Naive thymus-derived CD4-positive, alpha-beta T cell (primary cell): ENCODE results near the gene GARIN5B. TPM values are rescaled to one million over a fixed set of nuclear protein-coding genes. Genes with fewer than 3 reads are reported as not detected.

Source experiments
- ATAC-seq: fragments of 150-1000 bp; cut with Tn5 transposase; 2 replicates; pipeline ENCODE4 v1.10.0; 2021; ENCODE audit warnings: mild to moderate bottlenecking, moderate library complexity
- CTCF ChIA-PET: fragments of 350-600 bp; sonication (Branson Sonifier 250); formaldehyde crosslinking; loops from one replicate; lab custom pipeline; 2021; ENCODE audit warnings: antibody characterized with exemption; lab: Charles Lee
- POLR2A ChIA-PET: fragments of 350-600 bp; sonication (Branson Sonifier 250); formaldehyde crosslinking; loops from one replicate; lab custom pipeline; 2021; ENCODE audit warnings: antibody characterized with exemption, inconsistent platforms; lab: Charles Lee
- DNase-seq, 9 donors: peaks; one replicate each; pipeline versions ENCODE4 v3.0.0 to v3.0.0-alpha.2; 2020 to 2022; ENCODE audit warnings: mixed read lengths in 1 of 9
- H3K27ac ChIP-seq: one replicate; pipeline ENCODE4 v1.7.0; 2013; ENCODE audit warnings: mild to moderate bottlenecking, low read depth, low read length, moderate library complexity
- H3K27me3 ChIP-seq, 2 donors: one replicate each; pipeline ENCODE4 v1.7.0; 2013; ENCODE audit warnings: low read length in 2 of 2, mild to moderate bottlenecking in 2 of 2, moderate library complexity in 2 of 2; ENCODE audit not compliant: control insufficient read depth in 2 of 2, insufficient read depth in 2 of 2
- H3K36me3 ChIP-seq, 3 experiments: 1 replicate in 2 of 3; 2 replicates in 1 of 3; pipeline ENCODE4 v1.7.0; 2013; ENCODE audit warnings: low read length in 3 of 3, mild to moderate bottlenecking in 3 of 3, moderate library complexity in 1 of 3; ENCODE audit not compliant: insufficient read depth in 3 of 3, control insufficient read depth in 2 of 3
- H3K4me1 ChIP-seq, 2 donors: one replicate each; pipeline ENCODE4 v1.7.0; 2013; ENCODE audit warnings: low read length in 2 of 2, mild to moderate bottlenecking in 2 of 2, moderate library complexity in 1 of 2; ENCODE audit not compliant: control insufficient read depth in 2 of 2, insufficient read depth in 2 of 2
- H3K4me3 ChIP-seq: 2 replicates; pipeline ENCODE4 v1.7.0; 2013; ENCODE audit warnings: mild to moderate bottlenecking, low read length
- H3K9me3 ChIP-seq, 3 experiments: 1 replicate in 2 of 3; 2 replicates in 1 of 3; pipeline ENCODE4 v1.7.0; 2013; ENCODE audit warnings: low read length in 3 of 3; ENCODE audit not compliant: control insufficient read depth in 2 of 3
- H3K27ac Mint-ChIP-seq, 9 donors: one replicate each; pipeline ENCODE4 v1.8.0; 2020 to 2022; ENCODE audit warnings: mixed read lengths in 9 of 9, mild to moderate bottlenecking in 8 of 9, moderate library complexity in 5 of 9, inconsistent platforms in 2 of 9
- H3K27me3 Mint-ChIP-seq, 5 donors: one replicate each; pipeline ENCODE4 v1.8.0; 2021 to 2022; ENCODE audit warnings: mixed read lengths in 5 of 5, mild to moderate bottlenecking in 1 of 5
- H3K36me3 Mint-ChIP-seq, 5 donors: one replicate each; pipeline ENCODE4 v1.8.0; 2020 to 2022; ENCODE audit warnings: mixed read lengths in 5 of 5, mild to moderate bottlenecking in 3 of 5, inconsistent platforms in 1 of 5
- H3K4me1 Mint-ChIP-seq, 7 donors: one replicate each; pipeline ENCODE4 v1.8.0; 2020 to 2022; ENCODE audit warnings: mixed read lengths in 7 of 7, mild to moderate bottlenecking in 3 of 7, inconsistent platforms in 1 of 7
- H3K4me3 Mint-ChIP-seq, 10 donors: one replicate each; pipeline ENCODE4 v1.8.0; 2020 to 2022; ENCODE audit warnings: mild to moderate bottlenecking in 10 of 10, mixed read lengths in 10 of 10, moderate library complexity in 6 of 10, inconsistent platforms in 2 of 10
- H3K9me3 Mint-ChIP-seq, 11 donors: one replicate each; pipeline ENCODE4 v1.8.0; 2020 to 2022; ENCODE audit warnings: mixed read lengths in 11 of 11, mild to moderate bottlenecking in 4 of 11, inconsistent platforms in 1 of 11, moderate library complexity in 1 of 11
- intact Hi-C, 2 donors: fragments of 100-400 bp; cut with micrococcal nuclease; formaldehyde crosslinking; loops; one replicate each; pipeline ENCODE4 v1.15.1; 2023
- polyA plus RNA-seq, 2 donors: library from polyadenylated mRNA; unstranded; fragments of 300-500 nt; fragmentation: Illumina TruSeq; gene quantifications; one replicate each; pipeline ENCODE4 v1.2.3, GENCODE V29; 2021
- total RNA-seq, 6 experiments: library from RNA in 5 of 6; stranded (reverse) in 5 of 6; gene quantifications; 1 replicate in 5 of 6; 2 replicates in 1 of 6; pipeline ENCODE4 v1.2.3 and lab custom pipeline; 2021 to 2026

Gene GARIN5B
- total and polyA plus RNA-seq, 7 experiments from 2014 or later = not detected

- Mint-ChIP-seq H3K36me3 (peaks cover 7 to 51% (median 19%) of the 10 kb centered on the region in 5 donors), H3K4me1 (peaks cover 41 to 79% (median 70%) of the 10 kb centered on the region in 7 donors), H3K9me3 (peaks cover 0 to 8% (median 0%) of the 10 kb centered on the region in 11 donors), H3K27ac (peak within 1 kb of the TSS; percentile 91 to 100 (median 99)), H3K27me3 (peaks cover 0 to 3% (median 0%) of the 10 kb centered on the region in 5 donors), H3K4me3 (peak within 1 kb of the TSS; percentile 94 to 100 (median 100))
- DNase-seq (peak; percentile 92 to 99 (median 99)), ATAC-seq (peak; percentile 89)
- H3K27ac ChIP-seq = peak within 1 kb of the TSS; percentile 91
- H3K27me3 ChIP-seq = no peaks in the 10 kb centered on the region
- H3K36me3 ChIP-seq = peaks cover 0 to 49% (median 11%) of the 10 kb centered on the region in 3 experiments
- H3K9me3 ChIP-seq = no peaks in the 10 kb centered on the region
- ChIA-PET POLR2A (interaction anchor here (0.6 to 7.3 kb wide), 9 partner anchors 13 to 1197 kb away, joined by 3 to 82 read pairs (median 6); partner anchors contain the start of genes HSPBP1, MBOAT7, UBE2S and ZNF628), CTCF (no interaction called here)
- intact Hi-C loops = loop anchor here (1.0 to 10.0 kb wide), 20 partner anchors 22 to 1519 kb away; partner anchors contain the start of genes HSPBP1 (in 2 of the 2), KMT5C (in 2 of the 2), PPP1R12C (in 2 of the 2) and PPP6R1 (in 2 of the 2)
- H3K4me3 ChIP-seq = peak within 1 kb of the TSS; percentile 92
- H3K4me1 ChIP-seq = peaks cover 45 to 53% of the 10 kb centered on the region in 2 donors
Observed at GRCh38 chr19:55385724-55386492, 22.8 kb upstream of the GARIN5B start, which contains the start of gene RPL28. TSS of gene RPL28 (plus strand) at chr19:55385932. CDS start at chr19:55386358, 426 bp downstream.

- DNase-seq (peak; percentile 88 to 98 (median 97)), ATAC-seq (peak; percentile 85)
- CTCF ChIA-PET = interaction anchor here (0.8 to 2.4 kb wide), 5 partner anchors 16 to 125 kb away, joined by 3 to 16 read pairs (median 4); partner anchors contain the start of gene KMT5C
- Mint-ChIP-seq H3K27me3 (peaks cover 0 to 3% (median 0%) of the 10 kb centered on the region in 5 donors), H3K4me1 (peaks cover 35 to 72% (median 64%) of the 10 kb centered on the region in 7 donors), H3K27ac (peak overlapping the region; percentile 91 to 100 (median 99)), H3K4me3 (peak overlapping the region; percentile 94 to 100 (median 100)), H3K9me3 (peaks cover 0 to 8% (median 0%) of the 10 kb centered on the region in 11 donors), H3K36me3 (peaks cover 7 to 47% (median 19%) of the 10 kb centered on the region in 5 donors)
- Histone ChIP-seq H3K4me1 (peaks cover 45 to 50% of the 10 kb centered on the region in 2 donors), H3K27ac (peak overlapping the region; percentile 91), H3K36me3 (peaks cover 0 to 42% (median 11%) of the 10 kb centered on the region in 3 experiments), H3K9me3 (no peaks in the 10 kb centered on the region), H3K27me3 (no peaks in the 10 kb centered on the region), H3K4me3 (peak overlapping the region; percentile 92)
- POLR2A ChIA-PET = interaction anchor here (0.7 to 7.3 kb wide), 23 partner anchors 14 to 269 kb away, joined by 3 to 82 read pairs (median 5); partner anchors contain the start of genes HSPBP1, ISOC2, KMT5C and PPP1R12C
- intact Hi-C loops = loop anchor here (1.0 to 10.0 kb wide), 20 partner anchors 23 to 1518 kb away; partner anchors contain the start of genes HSPBP1 (in 2 of the 2), KMT5C (in 2 of the 2), PPP1R12C (in 2 of the 2) and PPP6R1 (in 2 of the 2)
Observed at GRCh38 chr19:55384920-55385723, 22.1 kb upstream of the GARIN5B start.

GRCh38 chr19:55384131-55384919 is 21.3 kb upstream of the GARIN5B start, which contains the start of gene TMEM238:
TSS of gene TMEM238 (minus strand) at chr19:55384292. CDS start at chr19:55384259, 33 bp downstream.
- Histone ChIP-seq H3K27ac (peak within 1 kb of the TSS; percentile 91), H3K36me3 (peaks cover 0 to 34% (median 11%) of the 10 kb centered on the region in 3 experiments), H3K9me3 (no peaks in the 10 kb centered on the region), H3K27me3 (no peaks in the 10 kb centered on the region), H3K4me1 (peaks cover 45 to 46% of the 10 kb centered on the region in 2 donors), H3K4me3 (peak within 1 kb of the TSS; percentile 92)
- Mint-ChIP-seq H3K9me3 (peaks cover 0 to 8% (median 0%) of the 10 kb centered on the region in 11 donors), H3K36me3 (peaks cover 7 to 40% (median 14%) of the 10 kb centered on the region in 5 donors), H3K4me1 (peaks cover 29 to 64% (median 56%) of the 10 kb centered on the region in 7 donors), H3K27ac (peak within 1 kb of the TSS; percentile 91 to 100 (median 99)), H3K27me3 (peaks cover 0 to 3% (median 0%) of the 10 kb centered on the region in 5 donors), H3K4me3 (peak within 1 kb of the TSS; percentile 94 to 100 (median 100))
- CTCF ChIA-PET = interaction anchor here (0.8 to 2.4 kb wide), 7 partner anchors 16 to 124 kb away, joined by 3 to 16 read pairs (median 4); partner anchors contain the start of gene KMT5C
- no peak for ATAC-seq
- POLR2A ChIA-PET = interaction anchor here (0.7 to 3.1 kb wide), 24 partner anchors 10 to 270 kb away, joined by 3 to 27 read pairs (median 4); partner anchors contain the start of genes HSPBP1, ISOC2, KMT5C and PPP1R12C
- peak in 8 of 9 donors; percentile 30 to 66 (median 43) for DNase-seq
- intact Hi-C loops = loop anchor here (2.0 to 10.0 kb wide), 4 partner anchors 200 to 1190 kb away; partner anchors contain the start of genes TSEN34 (in 1 of the 2), ZNF444 (in 1 of the 2) and ZNF579 (in 1 of the 2)

GRCh38 chr19:55383279-55384130 is 20.4 kb upstream of the GARIN5B start:
- H3K4me3 Mint-ChIP-seq = peak overlapping the region; percentile 78 to 100 (median 89)
- peaks cover 41 to 42% of the 10 kb centered on the region in 2 donors for H3K4me1 ChIP-seq
- H3K27me3 ChIP-seq = no peaks in the 10 kb centered on the region
- peak overlapping the region; percentile 91 for H3K27ac ChIP-seq
- DNase-seq (peak; percentile 26 to 63 (median 41)), ATAC-seq (peak; percentile 2)
- peaks cover 0 to 3% (median 0%) of the 10 kb centered on the region in 5 donors for H3K27me3 Mint-ChIP-seq
- H3K36me3 ChIP-seq = peaks cover 0 to 25% (median 11%) of the 10 kb centered on the region in 3 experiments
- ChIA-PET CTCF (interaction anchor here (0.6 to 2.4 kb wide), 9 partner anchors 11 to 294 kb away, joined by 3 to 16 read pairs (median 3); no protein-coding TSS in a partner anchor), POLR2A (interaction anchor here (0.7 to 3.1 kb wide), 20 partner anchors 10 to 271 kb away, joined by 3 to 27 read pairs (median 4); partner anchors contain the start of genes HSPBP1, ISOC2, KMT5C and PPP1R12C)
- peak overlapping the region; percentile 0 to 95 (median 82) for H3K27ac Mint-ChIP-seq
- intact Hi-C loops = loop anchor here (2.0 to 10.0 kb wide), 4 partner anchors 201 to 1189 kb away; partner anchors contain the start of genes TSEN34 (in 1 of the 2), ZNF444 (in 1 of the 2) and ZNF579 (in 1 of the 2)
- H3K4me1 Mint-ChIP-seq = peaks cover 26 to 57% (median 48%) of the 10 kb centered on the region in 7 donors
- no peaks in the 10 kb centered on the region for H3K9me3 ChIP-seq
- no peak overlapping the region for H3K4me3 ChIP-seq
- H3K9me3 Mint-ChIP-seq = peaks cover 0 to 8% (median 0%) of the 10 kb centered on the region in 11 donors
- peaks cover 7 to 39% (median 14%) of the 10 kb centered on the region in 5 donors for H3K36me3 Mint-ChIP-seq
